Retinal pigment epithelial cell (primary cell): ENCODE measurements around the gene BLTP1.

Experiments
- DNase-seq: peaks from one replicate; pipeline ENCODE4 v3.0.0-alpha.2; 2010; ENCODE audit warnings: low read depth
- H3K4me3 ChIP-seq: 2 replicates; pipeline ENCODE4 v1.5.1; 2011; ENCODE audit warnings: mild to moderate bottlenecking, low read length, control low read depth, moderate library complexity
- TF ChIP-seq, protein P1 (sequence below): conservative IDR thresholded peaks from 2 replicates; pipeline ENCODE4 v1.5.1; 2011; ENCODE audit warnings: low read depth, low read length, control low read depth, inconsistent platforms

Gene BLTP1

DNA sequence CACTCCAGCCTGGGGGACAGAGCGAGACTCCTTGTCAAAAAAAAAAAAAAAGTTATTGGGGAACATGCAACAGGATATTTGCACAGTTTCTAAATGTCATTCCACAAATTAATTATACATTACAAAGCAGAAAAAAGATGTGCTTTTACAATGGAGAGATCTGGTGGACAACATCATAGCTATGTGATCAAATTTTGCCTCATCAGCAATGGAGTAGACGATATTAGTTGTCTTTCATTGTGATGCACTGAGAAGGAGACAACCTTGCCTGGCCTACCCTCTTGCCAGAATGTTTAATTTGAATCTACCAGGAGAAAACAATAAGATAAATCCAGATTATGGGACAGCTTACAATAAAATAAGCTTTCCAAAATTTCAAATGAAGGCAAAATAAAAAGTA, 30.5 kb upstream of the BLTP1 start:
- DNase-seq, result no peak
- TF ChIP-seq, protein P1, sequence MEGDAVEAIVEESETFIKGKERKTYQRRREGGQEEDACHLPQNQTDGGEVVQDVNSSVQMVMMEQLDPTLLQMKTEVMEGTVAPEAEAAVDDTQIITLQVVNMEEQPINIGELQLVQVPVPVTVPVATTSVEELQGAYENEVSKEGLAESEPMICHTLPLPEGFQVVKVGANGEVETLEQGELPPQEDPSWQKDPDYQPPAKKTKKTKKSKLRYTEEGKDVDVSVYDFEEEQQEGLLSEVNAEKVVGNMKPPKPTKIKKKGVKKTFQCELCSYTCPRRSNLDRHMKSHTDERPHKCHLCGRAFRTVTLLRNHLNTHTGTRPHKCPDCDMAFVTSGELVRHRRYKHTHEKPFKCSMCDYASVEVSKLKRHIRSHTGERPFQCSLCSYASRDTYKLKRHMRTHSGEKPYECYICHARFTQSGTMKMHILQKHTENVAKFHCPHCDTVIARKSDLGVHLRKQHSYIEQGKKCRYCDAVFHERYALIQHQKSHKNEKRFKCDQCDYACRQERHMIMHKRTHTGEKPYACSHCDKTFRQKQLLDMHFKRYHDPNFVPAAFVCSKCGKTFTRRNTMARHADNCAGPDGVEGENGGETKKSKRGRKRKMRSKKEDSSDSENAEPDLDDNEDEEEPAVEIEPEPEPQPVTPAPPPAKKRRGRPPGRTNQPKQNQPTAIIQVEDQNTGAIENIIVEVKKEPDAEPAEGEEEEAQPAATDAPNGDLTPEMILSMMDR, result no peak
- H3K4me3 ChIP-seq, result no peak overlapping the region

DNA sequence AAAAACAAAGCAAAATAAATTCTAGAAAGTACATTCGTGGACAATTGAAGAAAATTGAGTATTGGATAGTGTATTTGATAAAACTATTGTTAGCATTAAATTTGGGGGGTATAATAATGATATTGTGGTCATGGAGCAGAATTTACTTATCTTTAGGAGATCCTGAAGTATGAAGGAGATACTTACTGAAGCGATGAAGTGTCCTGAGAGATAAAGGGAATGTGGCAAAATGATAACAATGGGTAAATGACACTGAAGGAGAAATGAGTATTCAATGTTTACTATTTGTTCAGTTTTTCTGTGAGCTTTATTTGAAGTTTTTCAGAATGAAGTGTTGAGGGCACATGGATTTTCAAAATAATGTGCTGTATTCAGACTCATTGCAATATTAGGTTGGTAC, 30.0 kb upstream of the BLTP1 start:
- DNase-seq, result no peak
- TF ChIP-seq, protein P1, result no peak
- H3K4me3 ChIP-seq, result no peak overlapping the region

GRCh38 chr4:122129061-122129460, 23.1 kb upstream of the BLTP1 start:
- TF ChIP-seq, protein P1, result no peak
- DNase-seq, result no peak
- H3K4me3 ChIP-seq, result no peak overlapping the region

DNA sequence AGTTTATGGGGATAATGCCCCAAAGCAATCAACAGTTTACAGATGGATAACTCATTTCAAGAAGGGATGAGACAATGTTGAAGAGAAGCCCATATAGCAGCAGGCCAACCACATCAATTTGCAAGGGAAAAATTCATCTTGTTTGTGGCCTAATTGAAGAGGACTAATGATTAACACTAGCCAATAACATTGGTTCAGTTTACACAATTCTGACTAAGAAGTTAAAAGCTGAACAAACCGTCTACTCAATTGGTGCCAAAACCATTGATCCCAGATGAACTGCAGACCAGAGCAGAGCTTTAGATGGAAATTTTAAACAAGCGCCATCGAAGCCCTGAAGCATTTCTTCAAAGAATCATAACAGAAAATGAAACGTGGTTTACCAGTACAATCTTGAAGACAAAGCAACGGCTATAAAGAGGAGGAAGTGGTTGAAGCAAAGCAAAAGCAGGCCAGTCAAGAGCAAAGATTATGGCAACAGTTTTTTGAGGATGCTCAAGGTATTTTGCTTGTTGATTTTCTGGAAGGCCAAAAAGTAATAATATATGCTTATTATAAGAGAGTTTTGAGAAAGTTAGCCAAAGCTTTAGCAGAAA, 20.5 kb upstream of the BLTP1 start:
- TF ChIP-seq, protein P1, result no peak
- no peak overlapping the region for H3K4me3 ChIP-seq
- DNase-seq, result no peak

DNA sequence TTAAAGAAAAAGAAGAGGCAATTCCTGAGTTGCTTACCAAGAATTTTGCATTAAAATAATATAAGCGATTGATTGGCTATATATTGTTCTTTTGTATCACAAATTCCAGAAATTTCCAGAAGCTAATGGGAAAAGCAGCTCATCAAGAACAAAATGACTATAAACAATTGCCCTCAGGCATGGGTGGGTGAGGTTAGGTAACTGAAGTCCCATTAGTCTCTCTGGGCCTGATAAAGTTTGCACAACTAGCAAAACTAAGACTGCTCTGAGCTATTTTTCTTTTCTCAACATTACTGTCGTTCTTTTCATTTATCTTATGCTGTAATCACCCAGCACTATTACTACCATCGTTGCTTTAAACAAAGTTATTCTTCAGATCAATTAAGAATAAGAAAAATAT, 19.2 kb upstream of the BLTP1 start:
- TF ChIP-seq, protein P1, result no peak
- no peak for DNase-seq
- no peak overlapping the region for H3K4me3 ChIP-seq

GRCh38 chr4:122139139-122139538, 13.0 kb upstream of the BLTP1 start:
- TF ChIP-seq, protein P1, result no peak
- H3K4me3 ChIP-seq, result no peak overlapping the region
- no peak for DNase-seq

GRCh38 chr4:122140834-122141233, 11.3 kb upstream of the BLTP1 start:
- TF ChIP-seq, protein P1, result no peak
- no peak overlapping the region for H3K4me3 ChIP-seq
- DNase-seq, result no peak
